ENCODE measurements around the gene ELF1.

ELF1 gene

DNA sequence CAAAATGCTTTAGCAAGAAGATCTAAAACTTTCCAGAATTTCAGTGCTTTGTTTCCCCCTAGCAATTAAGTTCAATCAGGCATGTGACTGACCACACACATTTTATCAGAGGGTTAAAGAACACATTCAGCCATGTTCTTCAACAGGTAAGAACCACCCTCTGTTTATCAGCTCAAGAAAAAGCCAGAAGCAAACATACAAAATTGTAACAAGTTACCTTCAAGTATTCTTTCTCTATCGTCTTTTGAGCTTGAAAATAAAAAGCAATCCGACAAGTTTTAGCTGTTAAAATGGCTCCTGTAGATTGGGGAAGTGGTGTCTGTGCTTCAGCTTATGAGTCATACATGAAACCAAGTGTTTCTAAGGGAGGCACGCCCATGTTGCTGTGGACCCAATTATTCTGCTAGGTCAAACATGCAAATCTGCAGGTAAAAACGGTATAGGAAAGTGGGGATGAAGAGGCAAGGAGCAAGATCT, at the start of gene ELF1:
ELF1 (minus strand) TSS at position 306 of the 477 bp plus-strand sequence. CDS start 37,262 bp downstream, outside the sequence.
- no peak within 1 kb of the TSS for H3K4me3 ChIP-seq (ENCODE audit: low read depth, low read length)
- DNase-seq (ENCODE audit: low read depth): peak; percentile 14

- H3K4me3 ChIP-seq (ENCODE audit: low read depth, low read length): no peak overlapping the region
- peak; percentile 66 for DNase-seq (ENCODE audit: low read depth)
Measured at GRCh38 chr13:41065078-41065477, 46.0 kb upstream of the ELF1 start.

GRCh38 chr13:41064493-41064892, 45.4 kb upstream of the ELF1 start:
- no peak for DNase-seq (ENCODE audit: low read depth)
- no peak overlapping the region for H3K4me3 ChIP-seq (ENCODE audit: low read depth, low read length)

DNA sequence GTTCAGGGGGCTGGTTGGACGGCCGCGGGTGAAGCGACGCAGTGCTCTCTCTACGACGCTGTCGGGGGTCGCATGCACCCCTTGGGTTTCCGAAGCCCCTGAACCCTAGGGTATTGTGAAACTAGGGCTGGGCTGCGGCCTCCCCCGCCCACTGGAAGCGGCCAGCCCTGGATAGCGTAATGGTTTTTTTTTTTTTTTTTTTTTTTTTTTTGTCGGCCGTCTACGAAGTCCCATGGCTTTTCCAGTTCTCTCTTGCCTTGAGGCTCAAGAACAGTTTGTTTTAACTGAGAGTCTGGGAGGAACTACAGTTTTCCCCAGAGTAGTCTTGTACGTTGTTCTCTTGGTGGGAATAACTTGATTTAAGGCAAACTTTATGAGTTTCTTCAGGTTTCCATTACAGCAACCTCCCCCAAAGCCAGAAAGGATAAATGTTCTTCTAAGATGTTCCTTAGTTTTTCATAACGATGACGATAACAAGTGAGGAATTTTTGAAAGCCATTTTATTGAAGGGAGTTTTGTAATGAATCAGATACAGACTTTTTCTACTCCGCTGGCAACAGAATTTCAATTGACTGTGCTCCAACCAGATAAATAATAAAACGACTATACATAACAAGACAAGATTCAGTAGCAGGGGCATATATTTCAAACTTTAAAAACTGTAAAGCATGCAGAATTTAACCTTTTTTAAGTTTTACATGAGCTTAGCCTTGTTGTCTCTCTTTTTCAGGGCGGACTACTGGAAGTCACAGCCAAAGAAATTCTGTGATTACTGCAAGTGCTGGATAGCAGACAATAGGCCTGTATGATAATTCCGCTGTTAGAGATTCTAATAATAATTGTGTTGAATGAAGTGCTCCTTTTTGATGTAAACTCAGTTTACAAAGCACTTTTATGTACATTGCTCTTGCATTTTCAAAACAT, 43.1 kb upstream of the ELF1 start:
- no peak for DNase-seq (ENCODE audit: low read depth)
- peak overlapping the region; percentile 88 for H3K4me3 ChIP-seq (ENCODE audit: low read depth, low read length)

DNA sequence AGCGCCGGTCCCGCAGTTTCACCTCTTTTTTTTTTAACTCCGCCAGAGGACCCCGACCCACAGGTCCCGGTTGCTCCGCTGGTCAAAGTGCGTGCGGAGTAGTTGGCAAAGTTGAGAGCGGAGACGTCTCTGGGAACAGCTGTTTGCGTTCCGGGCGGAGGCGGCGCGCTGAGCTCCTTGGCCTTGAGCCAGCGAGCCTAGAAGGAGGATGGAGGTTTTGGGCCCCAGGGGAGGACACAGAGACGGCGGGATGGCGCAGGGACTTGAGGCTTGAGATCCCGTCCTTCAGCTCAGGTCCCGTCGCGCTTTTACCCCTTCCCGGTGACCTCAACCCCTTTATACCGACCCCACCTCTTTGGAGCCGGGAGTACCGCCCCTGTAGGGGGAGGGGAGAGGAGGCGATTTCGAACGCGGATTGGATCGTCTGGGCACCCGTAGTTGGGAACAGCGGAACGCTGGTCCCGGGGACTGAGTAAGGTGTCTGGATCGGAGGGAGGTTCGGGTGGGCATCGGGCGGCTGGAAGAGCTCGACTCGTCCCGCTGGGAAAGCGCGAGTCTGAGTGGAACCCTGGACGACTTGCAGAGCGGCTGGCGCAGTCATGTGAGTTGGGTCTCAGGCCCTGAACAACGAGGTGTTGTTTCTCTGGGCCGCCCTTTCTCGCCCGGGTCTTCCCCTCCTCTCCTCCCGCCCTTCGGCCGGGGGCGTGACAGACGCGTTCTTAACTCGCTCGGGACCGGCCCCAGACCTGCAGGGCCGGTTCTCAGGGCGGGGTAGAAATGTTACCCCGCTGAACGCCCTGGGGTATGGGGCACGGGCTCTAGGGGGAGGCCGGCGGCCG, 42.2 kb upstream of the ELF1 start, which contains the start of gene WBP4:
WBP4 (plus strand) TSS at position 435 of the 839 bp plus-strand sequence; CDS start at position 600, 165 bp downstream.
- peak; percentile 85 for DNase-seq (ENCODE audit: low read depth)
- peak within 1 kb of the TSS; percentile 88 for H3K4me3 ChIP-seq (ENCODE audit: low read depth, low read length)

GRCh38 chr13:41060724-41061074, 41.6 kb upstream of the ELF1 start:
- DNase-seq (ENCODE audit: low read depth): no peak

GRCh38 chr13:41060082-41060723, 41.1 kb upstream of the ELF1 start:
- H3K4me3 ChIP-seq (ENCODE audit: low read depth, low read length): peak overlapping the region; percentile 88
- peak; percentile 75 for DNase-seq (ENCODE audit: low read depth)

More at GRCh38 chr13:41060724-41061074, 41.6 kb upstream of the ELF1 start:
- peak overlapping the region; percentile 88 for H3K4me3 ChIP-seq (ENCODE audit: low read depth, low read length)

GRCh38 chr13:41059456-41060081, 40.5 kb upstream of the ELF1 start:
- peak overlapping the region; percentile 88 for H3K4me3 ChIP-seq (ENCODE audit: low read depth, low read length)
- DNase-seq (ENCODE audit: low read depth): no peak

GRCh38 chr13:41058295-41059070, 39.4 kb upstream of the ELF1 start:
- H3K4me3 ChIP-seq (ENCODE audit: low read depth, low read length): peak overlapping the region; percentile 88
- DNase-seq (ENCODE audit: low read depth): no peak

GRCh38 chr13:41056826-41057711, 38.0 kb upstream of the ELF1 start:
- DNase-seq (ENCODE audit: low read depth): no peak
- no peak overlapping the region for H3K4me3 ChIP-seq (ENCODE audit: low read depth, low read length)

GRCh38 chr13:41056194-41056593, 37.1 kb upstream of the ELF1 start:
- no peak overlapping the region for H3K4me3 ChIP-seq (ENCODE audit: low read depth, low read length)
- no peak for DNase-seq (ENCODE audit: low read depth)

DNA sequence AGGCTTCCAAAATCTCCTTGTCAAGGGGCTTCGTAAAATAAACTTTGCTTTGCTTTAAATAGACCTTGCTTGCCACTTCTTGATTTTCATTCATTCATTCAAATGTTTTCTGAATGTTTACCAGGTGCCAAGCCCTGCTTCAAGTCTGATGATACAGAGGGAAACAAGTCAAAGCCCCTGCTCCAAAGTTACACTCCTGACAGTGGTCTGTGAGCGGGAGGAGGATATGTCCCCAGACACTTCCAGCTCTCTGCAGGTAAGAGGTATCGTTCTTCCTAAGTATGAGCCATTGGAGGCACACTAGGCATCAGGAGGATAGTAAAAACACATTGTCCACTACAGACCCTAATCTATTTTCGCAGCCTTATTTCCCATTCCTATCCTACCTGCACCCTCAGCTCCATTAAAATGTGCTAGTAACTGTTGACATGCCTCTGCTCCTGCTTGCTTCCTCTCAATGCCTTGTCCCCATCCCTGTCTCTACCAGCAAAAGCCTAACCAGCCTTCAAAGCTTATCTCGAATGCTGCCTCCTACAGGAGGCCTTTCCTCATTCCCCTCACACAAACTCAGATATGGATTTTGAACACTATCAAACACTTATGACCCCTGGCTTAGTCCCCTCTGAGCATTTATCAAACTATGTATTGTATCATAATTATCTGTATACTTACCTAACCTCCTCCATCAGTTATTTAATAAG, 36.0 kb upstream of the ELF1 start:
- no peak for DNase-seq (ENCODE audit: low read depth)
- H3K4me3 ChIP-seq (ENCODE audit: low read depth, low read length): no peak overlapping the region

- no peak overlapping the region for H3K4me3 ChIP-seq (ENCODE audit: low read depth, low read length)
- DNase-seq (ENCODE audit: low read depth): no peak
Measured at GRCh38 chr13:41054212-41054877, 35.2 kb upstream of the ELF1 start.

DNA sequence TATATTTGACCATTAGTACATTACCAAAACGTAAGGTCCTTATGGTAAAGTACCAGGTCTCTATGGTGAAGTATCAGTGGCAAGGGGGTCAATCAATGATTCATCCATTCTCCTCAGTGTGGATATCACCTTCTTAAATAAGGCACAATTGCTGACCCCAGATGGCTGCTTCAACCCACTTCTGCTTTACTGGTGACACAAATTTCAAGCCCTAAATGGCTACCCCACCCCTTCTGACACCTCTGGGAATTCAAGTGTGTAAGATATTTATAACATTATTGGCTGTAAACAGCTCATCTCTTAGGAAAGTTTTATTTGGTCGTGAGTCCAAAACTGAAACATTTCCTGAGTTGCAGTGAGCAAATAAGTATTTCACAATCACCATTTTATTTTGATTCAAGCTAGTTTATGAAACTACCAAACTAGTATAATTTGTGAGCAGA, 34.3 kb upstream of the ELF1 start:
- no peak for DNase-seq (ENCODE audit: low read depth)
- H3K4me3 ChIP-seq (ENCODE audit: low read depth, low read length): no peak overlapping the region

- no peak for DNase-seq (ENCODE audit: low read depth)
- no peak overlapping the region for H3K4me3 ChIP-seq (ENCODE audit: low read depth, low read length)
Measured at GRCh38 chr13:41052441-41052840, 33.3 kb upstream of the ELF1 start.

All from skeletal muscle cell (primary cell).